B cell (primary cell): ENCODE data around the gene TBC1D22A. TPM values are rescaled to one million over a fixed set of nuclear protein-coding genes. Genes with fewer than 3 reads are reported as not detected.

Source experiments
- ATAC-seq: fragments of 200-7000 bp; cut with Tn5 transposase; one replicate; pipeline ENCODE4 v1.10.0; 2021; ENCODE audit warnings: low read depth, mild to moderate bottlenecking, moderate number of reproducible peaks, moderate library complexity
- CTCF ChIA-PET: fragments of 350-600 bp; sonication (Branson Sonifier 250); formaldehyde crosslinking; loops from one replicate; lab custom pipeline; 2021; ENCODE audit warnings: antibody characterized with exemption, inconsistent platforms; lab: Charles Lee
- POLR2A ChIA-PET: fragments of 350-600 bp; sonication (Branson Sonifier 250); formaldehyde crosslinking; loops from one replicate; lab custom pipeline; 2021; ENCODE audit warnings: antibody characterized with exemption; lab: Charles Lee
- DNase-seq: peaks from one replicate; pipeline ENCODE4 v3.0.0; 2013
- H2AFZ ChIP-seq: 2 replicates; pipeline ENCODE4 v1.6.1; 2012; ENCODE audit warnings: mild to moderate bottlenecking, low read depth, low read length; ENCODE audit not compliant: insufficient read depth, poor library complexity, severe bottlenecking
- H3K27ac ChIP-seq, 2 donors: 1 replicate in 1 of 2; 2 replicates in 1 of 2; pipeline ENCODE4 v1.5.1; 2012 to 2013; ENCODE audit warnings: low read length in 2 of 2, mild to moderate bottlenecking in 2 of 2, moderate library complexity in 1 of 2
- H3K27me3 ChIP-seq, 4 experiments: fragments of 200-600 bp in 1 of 4; sonication (generic) in 1 of 4; replicated peaks in 1 of 4; 1 replicate in 2 of 4; 2 replicates in 2 of 4; pipeline versions ENCODE4 v1.6.1 to v1.7.0; 2013 to 2016; ENCODE audit warnings: low read length in 3 of 4, mild to moderate bottlenecking in 2 of 4, mixed read lengths in 1 of 4, moderate library complexity in 1 of 4; ENCODE audit not compliant: insufficient read depth in 4 of 4, control insufficient read depth in 3 of 4; ENCODE audit errors: control extremely low read depth in 1 of 4
- H3K36me3 ChIP-seq, 2 experiments: replicated peaks in 1 of 2; 1 replicate in 1 of 2; 2 replicates in 1 of 2; pipeline versions ENCODE4 v1.6.1 to v1.7.1; 2013; ENCODE audit warnings: low read length in 1 of 2; ENCODE audit not compliant: insufficient read depth in 2 of 2, control insufficient read depth in 1 of 2; ENCODE audit errors: control extremely low read depth in 1 of 2, extremely low read depth in 1 of 2
- H3K4me1 ChIP-seq, 2 donors: fragments of 200-600 bp in 1 of 2; sonication (generic) in 1 of 2; 1 replicate in 1 of 2; 2 replicates in 1 of 2; pipeline versions ENCODE4 v1.5.1 to v1.6.1; 2013 to 2017; ENCODE audit warnings: low read length in 2 of 2; ENCODE audit not compliant: control insufficient read depth in 2 of 2, insufficient read depth in 2 of 2
- H3K4me2 ChIP-seq: replicated peaks from 2 replicates; pipeline ENCODE3; 2012; ENCODE audit warnings: mild to moderate bottlenecking, low read depth, low read length; ENCODE audit not compliant: poor library complexity, severe bottlenecking
- H3K4me3 ChIP-seq, 5 experiments: fragments of 200-600 bp in 1 of 5; sonication (generic) in 1 of 5; 1 replicate in 3 of 5; 2 replicates in 2 of 5; pipeline versions ENCODE4 v1.5.1 to v1.7.0; 2011 to 2016; ENCODE audit warnings: low read length in 4 of 5, mild to moderate bottlenecking in 4 of 5, low read depth in 2 of 5, control low read depth in 1 of 5, moderate library complexity in 1 of 5; ENCODE audit not compliant: insufficient read depth in 1 of 5; ENCODE audit errors: control extremely low read depth in 1 of 5, extremely low read depth in 1 of 5
- H3K79me2 ChIP-seq: fragments of 200-600 bp; sonication (generic); one replicate; pipeline ENCODE4 v1.6.0; 2016; ENCODE audit warnings: low read length; ENCODE audit not compliant: control insufficient read depth, insufficient read depth
- H3K9ac ChIP-seq: fragments of 200-600 bp; sonication (generic); 2 replicates; pipeline ENCODE4 v1.6.1; 2017; ENCODE audit warnings: mild to moderate bottlenecking, low read length, moderate library complexity
- H3K9me3 ChIP-seq, 3 donors: one replicate each; pipeline versions ENCODE4 v1.6.1 to v1.7.1; 2013; ENCODE audit warnings: low read length in 2 of 3; ENCODE audit not compliant: control insufficient read depth in 2 of 3, insufficient read depth in 1 of 3; ENCODE audit errors: control extremely low read depth in 1 of 3
- H4K20me1 ChIP-seq: 2 replicates; pipeline ENCODE4 v1.6.0; 2012; ENCODE audit warnings: mild to moderate bottlenecking, low read length; ENCODE audit not compliant: insufficient read depth, control insufficient read depth, poor library complexity, severe bottlenecking
- H3K27ac Mint-ChIP-seq: one replicate; pipeline ENCODE4 v1.8.0; 2021; ENCODE audit warnings: mixed read lengths
- H3K27me3 Mint-ChIP-seq: one replicate; pipeline ENCODE4 v1.8.0; 2021; ENCODE audit warnings: mixed read lengths
- H3K4me1 Mint-ChIP-seq: one replicate; pipeline ENCODE4 v1.8.0; 2021; ENCODE audit warnings: mixed read lengths
- H3K4me3 Mint-ChIP-seq: one replicate; pipeline ENCODE4 v1.8.0; 2021; ENCODE audit warnings: mixed read lengths
- H3K9me3 Mint-ChIP-seq: one replicate; pipeline ENCODE4 v1.8.0; 2022; ENCODE audit warnings: mixed read lengths; ENCODE audit not compliant: insufficient read depth
- CTCF ChIP-seq: fragments of 200-600 bp; IDR thresholded peaks from one replicate; pipeline ENCODE4 v1.8.0; 2022; ENCODE audit warnings: antibody characterized with exemption, mild to moderate bottlenecking
- EZH2 ChIP-seq: IDR thresholded peaks from 2 replicates; pipeline ENCODE4 v1.6.1; 2012; ENCODE audit warnings: borderline replicate concordance, low read depth, mild to moderate bottlenecking, moderate library complexity, low read length; ENCODE audit not compliant: insufficient read depth, poor library complexity, severe bottlenecking
- WGBS: methylation state at CpG from one replicate; pipeline ENCODE4 v1.1.5; 2013; ENCODE audit warnings: missing lambda C conversion rate; ENCODE audit not compliant: insufficient coverage; 5-methylcytosine and 5-hydroxymethylcytosine counted together
- intact Hi-C: fragments of 100-400 bp; cut with micrococcal nuclease; formaldehyde crosslinking; loops from one replicate; pipeline ENCODE4 v1.10.0; 2022
- polyA plus RNA-seq: library from polyadenylated mRNA; depleted of rRNA; stranded (reverse); fragments of >200 nt; gene quantifications from 2 replicates; pipeline ENCODE4 v1.2.3, GENCODE V29; 2012
- total RNA-seq, 2 donors: library from RNA; stranded (reverse); fragments of 120-200 nt in 1 of 2; gene quantifications; 1 replicate in 1 of 2; 2 replicates in 1 of 2; pipeline versions ENCODE4 v1.2.3 to v1.2.4, GENCODE V29; 2013 to 2022

TBC1D22A gene
- total and polyA plus RNA-seq, 2 donors (not counting 1 experiment from before 2014, with no cell fraction given): 73.8 to 128 TPM

GRCh38 chr22:47013861-47014635 lies 251.6 kb downstream of the TBC1D22A start:
- Histone ChIP-seq H3K27me3 (no peaks in the 10 kb centered on the region), H3K9me3 (peaks cover 0 to 13% (median 0%) of the 10 kb centered on the region in 3 donors), H3K4me1 (no peaks in the 10 kb centered on the region), H3K9ac (no peak overlapping the region), H3K27ac (no peak overlapping the region), H3K4me2 (no peak overlapping the region), H3K4me3 (no peak overlapping the region), H2AFZ (no peak overlapping the region), H3K79me2 (peaks cover 98% of the 10 kb centered on the region), H3K36me3 (peaks cover 3 to 69% of the 10 kb centered on the region in 2 experiments), H4K20me1 (peaks cover 100% of the 10 kb centered on the region)
- peaks cover 2% of the 10 kb centered on the region for H3K9me3 Mint-ChIP-seq
- TF ChIP-seq EZH2: no peak
- H3K4me3 Mint-ChIP-seq: no peak overlapping the region
- intact Hi-C loops: no loop called here
- DNase-seq (no peak), ATAC-seq (no peak)
- ChIA-PET CTCF (no interaction called here), POLR2A (no interaction called here)
- WGBS: 98% methylated on average over 13 of the region's 23 CpGs
- no peaks in the 10 kb centered on the region for H3K27me3 Mint-ChIP-seq
- H3K27ac Mint-ChIP-seq: no peak overlapping the region
- peaks cover 14% of the 10 kb centered on the region for H3K4me1 Mint-ChIP-seq

GRCh38 chr22:47014636-47015345 lies 252.3 kb downstream of the TBC1D22A start:
- 97% methylated on average over 19 of the region's 21 CpGs for WGBS
- no peak overlapping the region for H2AFZ ChIP-seq
- H3K9me3 ChIP-seq: peaks cover 0 to 20% (median 2%) of the 10 kb centered on the region in 3 donors
- Mint-ChIP-seq H3K27ac (no peak overlapping the region), H3K9me3 (peaks cover 2% of the 10 kb centered on the region), H3K4me3 (no peak overlapping the region), H3K4me1 (peaks cover 14% of the 10 kb centered on the region), H3K27me3 (no peaks in the 10 kb centered on the region)
- H3K36me3 ChIP-seq: peaks cover 3 to 64% of the 10 kb centered on the region in 2 experiments
- H3K4me3 ChIP-seq: no peak overlapping the region
- intact Hi-C loops: no loop called here
- H3K27me3 ChIP-seq: no peaks in the 10 kb centered on the region
- ATAC-seq (no peak), DNase-seq (no peak)
- POLR2A ChIA-PET: no interaction called here
- CTCF ChIA-PET: no interaction called here
- no peak overlapping the region for H3K9ac ChIP-seq
- H3K27ac ChIP-seq: no peak overlapping the region
- no peaks in the 10 kb centered on the region for H3K4me1 ChIP-seq
- H4K20me1 ChIP-seq: peaks cover 100% of the 10 kb centered on the region
- peaks cover 98% of the 10 kb centered on the region for H3K79me2 ChIP-seq
- no peak overlapping the region for H3K4me2 ChIP-seq
- no peak for TF ChIP-seq EZH2
- no peak for TF ChIP-seq CTCF
